Astrocyte (in vitro differentiated cells and primary cell): Measurements from ENCODE around the gene MYLK3. TPM values are rescaled to one million over a fixed set of nuclear protein-coding genes. Genes with fewer than 3 reads are reported as not detected.
"Not testable (repeated sequence)": the region's sequence is repeated elsewhere in the genome, so short reads cannot be mapped to it uniquely, and the experiment has no call there.

Experiments used
- DNase-seq: peaks from one replicate; pipeline ENCODE4 v3.0.0-alpha.2; 2010; ENCODE audit warnings: low read depth
- FAIRE-seq: peaks from 2 replicates; lab custom pipeline; 2011; peaks lifted over from hg19 to GRCh38; lab: Jason Lieb, UNC
- H2AFZ ChIP-seq: 2 replicates; pipeline ENCODE4 v1.6.0; 2012; ENCODE audit warnings: low read depth, low read length, inconsistent platforms
- H3K27ac ChIP-seq: 2 replicates; pipeline ENCODE4 v1.5.1; 2011; ENCODE audit warnings: low read depth, low read length, inconsistent platforms
- H3K27me3 ChIP-seq: 2 replicates; pipeline ENCODE4 v1.6.0; 2011; ENCODE audit warnings: low read length, inconsistent platforms; ENCODE audit not compliant: insufficient read depth
- H3K36me3 ChIP-seq: 2 replicates; pipeline ENCODE4 v1.5.1; 2011; ENCODE audit warnings: low read length, inconsistent platforms; ENCODE audit not compliant: insufficient read depth
- H3K4me1 ChIP-seq: 2 replicates; pipeline ENCODE4 v1.5.1; 2011; ENCODE audit warnings: low read length, inconsistent platforms; ENCODE audit not compliant: insufficient read depth
- H3K4me2 ChIP-seq: 2 replicates; pipeline ENCODE4 v1.6.0; 2012; ENCODE audit warnings: low read length, inconsistent platforms
- H3K4me3 ChIP-seq: 2 replicates; pipeline ENCODE4 v1.5.1; 2011; ENCODE audit warnings: low read depth, mild to moderate bottlenecking, low read length, inconsistent platforms; ENCODE audit not compliant: insufficient read depth
- H3K79me2 ChIP-seq: 2 replicates; pipeline ENCODE4 v1.6.0; 2012; ENCODE audit warnings: mild to moderate bottlenecking, low read length, inconsistent platforms; ENCODE audit not compliant: insufficient read depth
- H3K9ac ChIP-seq: 2 replicates; pipeline ENCODE4 v1.6.0; 2012; ENCODE audit warnings: mild to moderate bottlenecking, low read length, inconsistent platforms
- H3K9me3 ChIP-seq: 2 replicates; pipeline ENCODE4 v1.5.1; 2012; ENCODE audit warnings: low read depth, mild to moderate bottlenecking, low read length, inconsistent platforms; ENCODE audit not compliant: insufficient read depth
- H4K20me1 ChIP-seq: 2 replicates; pipeline ENCODE4 v1.6.0; 2012; ENCODE audit warnings: low read length, inconsistent platforms; ENCODE audit not compliant: insufficient read depth
- H3K27ac Mint-ChIP-seq: one replicate; pipeline ENCODE4 v1.8.0; 2021; ENCODE audit warnings: mild to moderate bottlenecking, mixed read lengths; ENCODE audit not compliant: unreplicated experiment
- H3K27me3 Mint-ChIP-seq: one replicate; pipeline ENCODE4 v1.8.0; 2021; ENCODE audit warnings: low read depth, mixed read lengths; ENCODE audit not compliant: unreplicated experiment
- H3K36me3 Mint-ChIP-seq: one replicate; pipeline ENCODE4 v1.8.0; 2021; ENCODE audit warnings: low read depth, mixed read lengths; ENCODE audit not compliant: unreplicated experiment
- H3K4me1 Mint-ChIP-seq: one replicate; pipeline ENCODE4 v1.8.0; 2021; ENCODE audit warnings: low read depth, mixed read lengths; ENCODE audit not compliant: unreplicated experiment
- H3K4me3 Mint-ChIP-seq: one replicate; pipeline ENCODE4 v1.8.0; 2021; ENCODE audit warnings: mild to moderate bottlenecking, moderate library complexity, mixed read lengths; ENCODE audit not compliant: unreplicated experiment
- H3K9me3 Mint-ChIP-seq: one replicate; pipeline ENCODE4 v1.8.0; 2021; ENCODE audit warnings: mild to moderate bottlenecking, mixed read lengths; ENCODE audit not compliant: unreplicated experiment
- EZH2 ChIP-seq: IDR thresholded peaks from 2 replicates; pipeline ENCODE4 v1.6.1; 2012; ENCODE audit warnings: mild to moderate bottlenecking, low read length, inconsistent platforms; ENCODE audit not compliant: insufficient read depth
- total RNA-seq: library from RNA; stranded (reverse); gene quantifications from 2 replicates; pipeline ENCODE4 v1.2.1, GENCODE V29; 2021
- TF ChIP-seq, protein P1 (sequence below): IDR thresholded peaks from 2 replicates; pipeline ENCODE4 v1.5.1; 2011; ENCODE audit warnings: low read depth, mild to moderate bottlenecking, inconsistent platforms, low read length, moderate library complexity; ENCODE audit not compliant: insufficient read depth

MYLK3 gene
- total RNA-seq, 1 donor from 2014 or later: 1.3 TPM

DNA sequence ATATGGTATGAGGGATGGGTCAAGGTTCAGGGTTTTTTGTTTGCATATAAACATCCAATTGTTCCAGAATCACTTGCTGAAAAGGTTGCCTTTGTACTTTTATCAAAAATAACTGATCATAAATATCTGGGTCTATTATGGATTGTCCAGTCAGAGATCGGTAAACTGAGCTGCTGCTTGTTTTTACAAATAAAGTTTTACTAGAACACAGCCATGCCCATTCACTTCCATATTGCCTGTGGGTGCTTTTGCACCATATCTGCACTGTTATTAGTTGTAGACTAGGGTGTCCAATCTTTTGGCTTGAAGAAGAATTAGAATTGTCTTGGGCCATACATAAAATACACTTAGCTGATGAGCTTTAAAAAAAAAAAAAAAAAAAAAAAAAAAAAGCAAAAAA lies 70.2 kb downstream of the MYLK3 start:
- not testable (repeated sequence) for H3K27ac ChIP-seq, H3K4me3 ChIP-seq, DNase-seq, H3K27me3 Mint-ChIP-seq, H3K9ac ChIP-seq, H3K4me2 ChIP-seq, H2AFZ ChIP-seq, FAIRE-seq, H3K27me3 ChIP-seq, H3K4me1 ChIP-seq, H3K4me3 Mint-ChIP-seq, H3K27ac Mint-ChIP-seq, H3K9me3 ChIP-seq, H4K20me1 ChIP-seq, H3K9me3 Mint-ChIP-seq, H3K36me3 Mint-ChIP-seq
- Histone ChIP-seq H3K79me2 (peaks cover 17% of the 10 kb centered on the region), H3K36me3 (peaks cover 32% of the 10 kb centered on the region)
- peaks cover 12% of the 10 kb centered on the region for H3K4me1 Mint-ChIP-seq

DNA sequence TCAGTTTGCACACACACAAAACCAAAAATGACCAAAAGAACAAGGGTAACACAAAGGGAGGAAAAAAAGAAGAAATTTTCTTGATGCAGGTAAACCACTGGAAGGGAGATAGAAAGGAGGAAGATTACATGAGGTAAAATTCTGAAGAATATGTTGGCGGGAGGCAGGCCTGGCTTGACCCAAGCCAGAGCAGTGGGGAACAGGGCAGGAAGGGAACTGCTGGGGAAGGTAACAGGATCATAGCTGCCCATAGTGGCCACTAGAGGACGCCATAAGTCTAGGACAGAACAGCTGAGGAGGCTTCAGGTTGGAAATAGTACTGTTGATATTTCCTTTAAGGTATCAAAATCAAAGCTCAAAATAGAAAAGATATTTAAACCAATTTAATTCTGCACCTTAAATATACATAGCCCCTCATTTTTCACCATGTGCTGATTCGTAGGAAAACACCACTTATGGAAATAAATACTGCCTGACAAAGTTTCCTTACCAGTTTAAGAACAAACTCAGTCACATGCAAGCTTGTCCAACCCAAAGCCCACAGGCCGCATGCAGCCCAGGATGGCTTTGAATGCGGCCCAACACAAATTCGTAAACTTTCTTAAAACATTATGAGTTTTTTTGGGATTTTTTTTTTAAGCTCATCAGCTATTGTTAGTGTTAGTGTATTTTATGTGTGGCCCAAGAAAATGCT lies 74.7 kb downstream of the MYLK3 start:
- Mint-ChIP-seq H3K27me3 (no peaks in the 10 kb centered on the region), H3K9me3 (no peaks in the 10 kb centered on the region), H3K27ac (no peak overlapping the region), H3K4me1 (peaks cover 6% of the 10 kb centered on the region), H3K36me3 (peaks cover 6% of the 10 kb centered on the region), H3K4me3 (no peak overlapping the region)
- Histone ChIP-seq H3K4me3 (no peak overlapping the region), H3K4me1 (no peaks in the 10 kb centered on the region), H2AFZ (no peak overlapping the region), H3K27me3 (no peaks in the 10 kb centered on the region), H3K79me2 (peaks cover 6% of the 10 kb centered on the region), H3K4me2 (no peak overlapping the region), H3K9me3 (no peaks in the 10 kb centered on the region), H3K27ac (no peak overlapping the region), H3K36me3 (peaks cover 44% of the 10 kb centered on the region), H4K20me1 (peaks cover 3% of the 10 kb centered on the region), H3K9ac (no peak overlapping the region)
- FAIRE-seq: no peak
- TF ChIP-seq, protein P1, sequence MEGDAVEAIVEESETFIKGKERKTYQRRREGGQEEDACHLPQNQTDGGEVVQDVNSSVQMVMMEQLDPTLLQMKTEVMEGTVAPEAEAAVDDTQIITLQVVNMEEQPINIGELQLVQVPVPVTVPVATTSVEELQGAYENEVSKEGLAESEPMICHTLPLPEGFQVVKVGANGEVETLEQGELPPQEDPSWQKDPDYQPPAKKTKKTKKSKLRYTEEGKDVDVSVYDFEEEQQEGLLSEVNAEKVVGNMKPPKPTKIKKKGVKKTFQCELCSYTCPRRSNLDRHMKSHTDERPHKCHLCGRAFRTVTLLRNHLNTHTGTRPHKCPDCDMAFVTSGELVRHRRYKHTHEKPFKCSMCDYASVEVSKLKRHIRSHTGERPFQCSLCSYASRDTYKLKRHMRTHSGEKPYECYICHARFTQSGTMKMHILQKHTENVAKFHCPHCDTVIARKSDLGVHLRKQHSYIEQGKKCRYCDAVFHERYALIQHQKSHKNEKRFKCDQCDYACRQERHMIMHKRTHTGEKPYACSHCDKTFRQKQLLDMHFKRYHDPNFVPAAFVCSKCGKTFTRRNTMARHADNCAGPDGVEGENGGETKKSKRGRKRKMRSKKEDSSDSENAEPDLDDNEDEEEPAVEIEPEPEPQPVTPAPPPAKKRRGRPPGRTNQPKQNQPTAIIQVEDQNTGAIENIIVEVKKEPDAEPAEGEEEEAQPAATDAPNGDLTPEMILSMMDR: peak; percentile 96
- TF ChIP-seq EZH2: no peak
- peak; percentile 31 for DNase-seq

DNA sequence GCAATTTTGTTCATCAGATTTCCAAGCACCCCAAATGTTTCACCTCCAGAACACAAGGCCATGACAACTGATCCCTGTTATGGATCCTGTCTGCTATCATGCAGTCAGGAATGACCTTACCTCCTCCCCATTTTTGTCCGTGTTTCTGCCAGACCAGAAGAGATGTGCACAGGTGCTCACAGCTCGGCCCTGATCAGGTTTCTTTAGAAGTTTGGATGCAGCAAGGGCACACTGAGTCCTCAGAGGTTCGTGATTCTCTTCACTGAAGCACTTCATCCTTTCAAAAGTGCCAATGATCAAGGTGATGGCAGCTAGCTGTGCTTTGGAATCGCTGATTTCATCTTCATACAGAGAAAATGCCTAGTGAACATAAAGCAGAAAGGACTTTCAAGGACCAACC lies 86.0 kb downstream of the MYLK3 start:
- DNase-seq (no peak), FAIRE-seq (no peak)
- no peak for TF ChIP-seq EZH2
- TF ChIP-seq, protein P1: no peak
- no peaks in the 10 kb centered on the region for H3K4me1 Mint-ChIP-seq
- Histone ChIP-seq H3K4me1 (no peaks in the 10 kb centered on the region), H4K20me1 (no peaks in the 10 kb centered on the region), H3K9ac (no peak overlapping the region), H2AFZ (no peak overlapping the region), H3K4me2 (no peak overlapping the region), H3K4me3 (no peak overlapping the region), H3K9me3 (no peaks in the 10 kb centered on the region), H3K27ac (no peak overlapping the region), H3K36me3 (peaks cover 43% of the 10 kb centered on the region), H3K27me3 (no peaks in the 10 kb centered on the region), H3K79me2 (no peaks in the 10 kb centered on the region)
- no peak overlapping the region for H3K4me3 Mint-ChIP-seq
- H3K27ac Mint-ChIP-seq: no peak overlapping the region
- H3K27me3 Mint-ChIP-seq: no peaks in the 10 kb centered on the region
- no peaks in the 10 kb centered on the region for H3K9me3 Mint-ChIP-seq
- H3K36me3 Mint-ChIP-seq: peaks cover 16% of the 10 kb centered on the region
